Stomach (tissue), 9 donors: ENCODE measurements around the gene BFAR. TPM values are rescaled to one million over a fixed set of nuclear protein-coding genes. Genes with fewer than 3 reads are reported as not detected.
"Not testable (repeated sequence)": the region's sequence is repeated elsewhere in the genome, so short reads cannot be mapped to it uniquely, and the experiment has no call there.

ENCODE experiments used
- DNase-seq, 2 donors: peaks; one replicate each; pipeline versions ENCODE4 v3.0.0 to v3.0.0-alpha.2; 2013 to 2019
- H3K27ac ChIP-seq, 5 donors: fragments of 200-600 bp in 4 of 5; sonication (generic) in 4 of 5; one replicate each; pipeline ENCODE4 v1.5.1; 2013 to 2019; ENCODE audit warnings: mild to moderate bottlenecking in 1 of 5, moderate library complexity in 1 of 5
- H3K27me3 ChIP-seq, 3 donors: fragments of 200-600 bp; sonication (generic); one replicate each; pipeline ENCODE4 v1.5.1; 2017 to 2019; ENCODE audit warnings: mixed run types in 1 of 3
- H3K36me3 ChIP-seq, 4 donors: fragments of 200-600 bp; sonication (generic); 1 replicate in 3 of 4; 2 replicates in 1 of 4; pipeline ENCODE4 v1.5.1; 2016 to 2019
- H3K4me1 ChIP-seq, 4 donors: fragments of 200-600 bp; sonication (generic); one replicate each; pipeline ENCODE4 v1.5.1; 2016 to 2019
- H3K4me3 ChIP-seq, 4 donors: fragments of 200-600 bp; sonication (generic) in 3 of 4; one replicate each; pipeline ENCODE4 v1.5.1; 2016 to 2019; ENCODE audit warnings: mild to moderate bottlenecking in 1 of 4
- H3K9me3 ChIP-seq, 4 donors: fragments of 200-600 bp; sonication (generic); one replicate each; pipeline ENCODE4 v1.5.1; 2016 to 2019
- EP300 ChIP-seq: sonication (generic); formaldehyde crosslinking; IDR thresholded peaks from one replicate; pipeline ENCODE4 v1.6.1; 2017; ENCODE audit warnings: antibody characterized with exemption
- POLR2A ChIP-seq, 4 donors: fragments of 450-650 bp; IDR thresholded peaks; one replicate each; pipeline ENCODE4 v1.6.1; 2016; ENCODE audit warnings: antibody characterized with exemption in 4 of 4, control low read depth in 2 of 4, mild to moderate bottlenecking in 1 of 4, moderate library complexity in 1 of 4
- POLR2AphosphoS5 ChIP-seq, 3 donors: sonication (generic); formaldehyde crosslinking; IDR thresholded peaks; one replicate each; pipeline ENCODE4 v1.6.1; 2016; ENCODE audit warnings: antibody characterized with exemption in 3 of 3
- WGBS, 5 donors: extraction: QIAGEN DNeasy Blood & Tissue Kit in 3 of 5; methylation state at CpG; one replicate each; pipeline versions ENCODE4 v1.1.5 to v1.1.7; 2013 to 2018; 5-methylcytosine and 5-hydroxymethylcytosine counted together
- intact Hi-C: fragments of 100-400 bp; cut with DNase I; formaldehyde crosslinking; loops from one replicate; pipeline ENCODE4 v1.15.1; 2023; ENCODE audit warnings: low total_unique reads
- polyA plus RNA-seq, 3 donors: library from polyadenylated mRNA; stranded (reverse); fragments of 200-250 nt; gene quantifications; one replicate each; pipeline ENCODE4 v1.2.3, GENCODE V29; 2013
- total RNA-seq, 5 donors: library from RNA; depleted of rRNA; stranded (reverse); fragments of >200 nt; gene quantifications; one replicate each; pipeline versions ENCODE4 v1.1.0 to v1.2.3, GENCODE V29; 2014 to 2016
- TF ChIP-seq, protein P1 (sequence below), 7 experiments: fragments of 450-650 bp in 4 of 7; fragments of 200-600 bp in 3 of 7; sonication (generic) in 3 of 7; IDR thresholded peaks; one replicate each; pipeline ENCODE4 v1.5.1; 2016 to 2019; ENCODE audit warnings: antibody characterized with exemption in 7 of 7, control low read depth in 2 of 7, mild to moderate bottlenecking in 1 of 7
- donor health status: healthy with polysubstance abuse.
- donor health status: Bipolar disorder and iron deficiency.
- donor health status: healthy.

BFAR gene
- total and polyA plus RNA-seq, 8 donors, result 18.2 to 113 (median 44.0) TPM

- intact Hi-C loops, result no loop called here
- no peaks in the 10 kb centered on the region for H3K36me3 ChIP-seq
- peaks cover 0 to 5% (median 0%) of the 10 kb centered on the region in 3 donors for H3K27me3 ChIP-seq
- no peak overlapping the region for H3K4me3 ChIP-seq
- no peak for DNase-seq
- no peaks in the 10 kb centered on the region for H3K9me3 ChIP-seq
- WGBS, 5 donors, result 71 to 82% (median 80%) methylated on average over 11 of the region's 11 CpGs
- TF ChIP-seq EP300, result no peak
- H3K4me1 ChIP-seq, result no peaks in the 10 kb centered on the region
- no peak overlapping the region for H3K27ac ChIP-seq
Measured at GRCh38 chr16:14678748-14679497, 46.2 kb downstream of the BFAR start.

GRCh38 chr16:14680396-14680795 lies 47.6 kb downstream of the BFAR start:
- DNase-seq, H3K4me3 ChIP-seq, intact Hi-C loops, H3K36me3 ChIP-seq, H3K4me1 ChIP-seq, H3K27me3 ChIP-seq, H3K27ac ChIP-seq, H3K9me3 ChIP-seq: not testable (repeated sequence)
- 81 to 87% (median 81%) methylated on average over 7 of the region's 7 CpGs for WGBS, 5 donors

DNA sequence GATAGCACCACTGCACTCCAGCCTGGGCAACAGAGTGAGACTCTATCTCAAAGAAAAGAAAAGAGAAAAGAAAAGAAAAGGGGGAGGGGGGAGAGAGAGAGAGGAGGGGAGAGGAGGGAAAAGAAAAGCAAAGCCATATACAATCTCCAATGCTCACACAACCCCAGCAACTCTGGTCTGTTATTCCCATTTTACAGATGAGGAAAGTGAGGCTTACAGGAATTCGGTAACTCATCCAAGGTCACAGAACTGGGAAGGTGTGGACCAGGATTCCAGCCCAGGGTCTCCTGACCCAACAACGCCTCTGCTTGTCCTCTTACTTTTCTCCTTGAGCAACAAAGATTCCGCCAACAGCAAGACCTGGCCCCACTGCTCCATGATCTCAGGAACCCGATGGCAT lies 48.4 kb downstream of the BFAR start:
- no peaks in the 10 kb centered on the region for H3K9me3 ChIP-seq
- H3K27me3 ChIP-seq, result peaks cover 0 to 5% (median 0%) of the 10 kb centered on the region in 3 donors
- H3K4me1 ChIP-seq, result no peaks in the 10 kb centered on the region
- TF ChIP-seq POLR2A (IDR thresholded peaks at IDR 0.05) (no peak), EP300 (no peak)
- 91 to 96% (median 94%) methylated on average over 4 of the region's 4 CpGs for WGBS, 5 donors
- no peak overlapping the region for H3K4me3 ChIP-seq
- H3K27ac ChIP-seq, result no peak overlapping the region
- intact Hi-C loops, result no loop called here
- no peak for DNase-seq
- no peaks in the 10 kb centered on the region for H3K36me3 ChIP-seq

- no peak overlapping the region for H3K27ac ChIP-seq
- peaks cover 0 to 5% (median 0%) of the 10 kb centered on the region in 3 donors for H3K27me3 ChIP-seq
- H3K9me3 ChIP-seq, result no peaks in the 10 kb centered on the region
- 88 to 93% (median 92%) methylated on average over 8 of the region's 8 CpGs for WGBS, 5 donors
- TF ChIP-seq, protein P1, sequence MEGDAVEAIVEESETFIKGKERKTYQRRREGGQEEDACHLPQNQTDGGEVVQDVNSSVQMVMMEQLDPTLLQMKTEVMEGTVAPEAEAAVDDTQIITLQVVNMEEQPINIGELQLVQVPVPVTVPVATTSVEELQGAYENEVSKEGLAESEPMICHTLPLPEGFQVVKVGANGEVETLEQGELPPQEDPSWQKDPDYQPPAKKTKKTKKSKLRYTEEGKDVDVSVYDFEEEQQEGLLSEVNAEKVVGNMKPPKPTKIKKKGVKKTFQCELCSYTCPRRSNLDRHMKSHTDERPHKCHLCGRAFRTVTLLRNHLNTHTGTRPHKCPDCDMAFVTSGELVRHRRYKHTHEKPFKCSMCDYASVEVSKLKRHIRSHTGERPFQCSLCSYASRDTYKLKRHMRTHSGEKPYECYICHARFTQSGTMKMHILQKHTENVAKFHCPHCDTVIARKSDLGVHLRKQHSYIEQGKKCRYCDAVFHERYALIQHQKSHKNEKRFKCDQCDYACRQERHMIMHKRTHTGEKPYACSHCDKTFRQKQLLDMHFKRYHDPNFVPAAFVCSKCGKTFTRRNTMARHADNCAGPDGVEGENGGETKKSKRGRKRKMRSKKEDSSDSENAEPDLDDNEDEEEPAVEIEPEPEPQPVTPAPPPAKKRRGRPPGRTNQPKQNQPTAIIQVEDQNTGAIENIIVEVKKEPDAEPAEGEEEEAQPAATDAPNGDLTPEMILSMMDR (IDR thresholded peaks at IDR 0.05), result no peak
- no peak for TF ChIP-seq EP300
- TF ChIP-seq POLR2AphosphoS5 (IDR thresholded peaks at IDR 0.05), result no peak
- TF ChIP-seq POLR2A (IDR thresholded peaks at IDR 0.05), result no peak
- no peak overlapping the region for H3K4me3 ChIP-seq
- intact Hi-C loops, result no loop called here
- no peaks in the 10 kb centered on the region for H3K4me1 ChIP-seq
- DNase-seq, result no peak
- no peaks in the 10 kb centered on the region for H3K36me3 ChIP-seq
Measured at GRCh38 chr16:14682121-14682520, 49.4 kb downstream of the BFAR start.

DNA sequence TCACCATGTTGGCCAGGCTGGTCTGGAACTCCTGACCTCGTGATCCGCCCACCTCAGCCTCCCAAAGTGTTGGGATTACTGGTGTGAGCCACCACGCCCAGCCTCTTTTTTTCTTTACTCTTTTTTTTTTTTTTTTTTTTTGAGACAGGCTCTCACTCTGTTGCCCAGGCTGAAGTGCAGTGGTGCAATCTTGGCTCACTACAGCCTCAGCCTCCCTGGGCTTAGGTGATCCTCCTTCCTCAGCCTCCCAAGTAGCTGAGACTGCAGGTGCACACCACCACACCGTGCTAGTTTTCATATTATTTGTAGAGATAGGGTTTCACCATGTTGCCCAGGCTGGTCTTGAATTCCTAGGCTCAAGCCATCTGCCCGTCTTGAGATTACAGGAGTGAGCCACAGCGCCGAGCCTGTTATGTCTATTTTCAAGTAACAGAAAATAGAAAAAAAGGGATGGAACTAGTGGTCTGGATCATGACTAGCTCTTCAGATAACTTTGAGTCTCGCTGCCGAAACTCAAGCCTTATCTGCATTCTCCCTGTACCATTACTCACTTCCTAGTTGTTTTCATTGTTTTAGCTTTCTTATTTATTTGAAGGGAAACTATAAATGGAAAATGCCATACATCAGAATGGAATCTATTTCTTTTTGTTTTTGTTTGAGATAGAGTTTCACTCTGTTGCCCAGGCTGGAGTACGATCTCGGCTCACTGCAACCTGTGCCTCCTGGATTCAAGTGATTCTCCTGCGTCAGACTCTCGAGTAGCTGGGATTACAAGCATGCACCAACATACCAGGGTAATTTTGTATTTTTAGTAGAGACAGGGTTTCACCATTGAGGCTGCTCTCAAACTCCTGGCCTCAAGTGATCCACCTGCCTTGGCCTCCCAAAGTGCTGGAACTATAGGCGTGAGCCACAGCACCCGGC lies 53.4 kb downstream of the BFAR start:
- WGBS, 5 donors, result 80 to 87% (median 81%) methylated on average over 15 of the region's 15 CpGs
- H3K27me3 ChIP-seq, H3K36me3 ChIP-seq, H3K9me3 ChIP-seq, H3K4me1 ChIP-seq, H3K27ac ChIP-seq, DNase-seq, intact Hi-C loops, H3K4me3 ChIP-seq: not testable (repeated sequence)

DNA sequence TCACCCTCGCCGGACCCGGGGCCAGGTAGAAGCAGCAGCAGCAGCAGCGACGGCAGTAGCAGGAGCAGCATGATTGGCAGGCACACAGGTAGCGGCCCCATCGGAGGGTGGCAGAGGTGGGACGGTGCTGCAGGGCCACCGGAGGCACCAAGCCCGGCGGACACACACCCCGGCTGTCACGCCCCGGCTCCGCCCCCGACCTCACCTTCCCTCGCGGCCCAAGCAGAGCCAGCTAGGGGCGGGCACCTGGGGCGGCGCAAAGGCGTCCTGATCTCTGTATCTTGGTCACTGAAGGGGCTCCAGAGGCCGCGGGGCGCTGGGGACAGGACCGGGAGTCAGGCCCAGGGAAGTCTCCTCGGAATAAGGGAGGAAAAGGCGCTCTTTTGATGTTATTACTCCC lies 61.4 kb downstream of the BFAR start, which contains the start of gene PLA2G10:
TSS of gene PLA2G10 (minus strand) at position 180 of the 400 bp plus-strand sequence. CDS start at position 101, 79 bp downstream.
- DNase-seq, H3K9me3 ChIP-seq, H3K36me3 ChIP-seq, intact Hi-C loops, H3K4me3 ChIP-seq, H3K27ac ChIP-seq, H3K27me3 ChIP-seq, H3K4me1 ChIP-seq: not testable (repeated sequence)
- no CpG with 5 or more reads among the region's 28 CpGs for WGBS, 5 donors

GRCh38 chr16:14701859-14702258 lies 69.1 kb downstream of the BFAR start:
- H3K36me3 ChIP-seq, DNase-seq, H3K4me1 ChIP-seq, H3K27me3 ChIP-seq, intact Hi-C loops, H3K9me3 ChIP-seq, H3K4me3 ChIP-seq, H3K27ac ChIP-seq: not testable (repeated sequence)
- WGBS, 5 donors, result 3 to 53% (median 27%) methylated on average over 1 to 2 of the region's 7 CpGs; no CpG with 5 or more reads in 2 of the 5 donors

GRCh38 chr16:14702672-14703071 lies 69.9 kb downstream of the BFAR start:
- intact Hi-C loops, H3K9me3 ChIP-seq, DNase-seq, H3K4me3 ChIP-seq, H3K27ac ChIP-seq, H3K27me3 ChIP-seq, H3K36me3 ChIP-seq, H3K4me1 ChIP-seq: not testable (repeated sequence)
- no CpG with 5 or more reads among the region's 11 CpGs for WGBS, 5 donors

GRCh38 chr16:14703156-14704011 lies 70.6 kb downstream of the BFAR start, which contains the start of gene NPIPA3:
Gene NPIPA3 (plus strand): TSS chr16:14703411. CDS start chr16:14708944, 5,533 bp downstream.
- H3K9me3 ChIP-seq, H3K27me3 ChIP-seq, intact Hi-C loops, H3K4me1 ChIP-seq, DNase-seq, H3K36me3 ChIP-seq, H3K27ac ChIP-seq, H3K4me3 ChIP-seq: not testable (repeated sequence)
- no CpG with 5 or more reads among the region's 73 CpGs for WGBS, 5 donors
